ENCODE measurements around the gene ZG16B.

DNA sequence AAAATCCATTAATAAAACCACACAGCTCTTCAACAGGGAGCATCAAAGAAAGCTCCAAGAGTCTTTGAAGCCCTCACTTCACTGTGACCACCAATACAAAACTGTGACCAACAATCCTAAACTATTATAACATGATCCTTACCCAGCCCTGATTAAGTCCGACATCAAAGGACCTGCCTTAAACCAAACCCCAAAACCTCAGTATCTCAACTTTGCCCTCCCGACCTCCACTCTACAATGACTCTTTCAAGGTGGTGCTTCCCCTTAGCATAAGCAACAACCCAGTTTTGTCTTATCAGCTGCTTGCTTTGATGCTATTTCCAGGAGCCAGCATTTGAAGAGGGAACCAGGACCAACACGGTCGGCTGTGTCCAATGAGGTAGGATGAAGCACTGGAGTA is 36.3 kb downstream of the ZG16B start:
- no peak for TF ChIP-seq RARB (CRISPR knock-in tag; IDR thresholded peaks at IDR 0.05)
- no peak for TF ChIP-seq PPARA (CRISPR knock-in tag; IDR thresholded peaks at IDR 0.05; ENCODE audit: borderline replicate concordance)
- no peak for TF ChIP-seq ZNF565 (CRISPR knock-in tag; conservative IDR thresholded peaks at IDR 0.05; ENCODE audit: low read depth)
- TF ChIP-seq OSR1 (CRISPR knock-in tag; IDR thresholded peaks at IDR 0.05): no peak
- TF ChIP-seq BACH2 (CRISPR knock-in tag; IDR thresholded peaks at IDR 0.05; ENCODE audit: borderline replicate concordance): no peak
- TF ChIP-seq ESRRG (CRISPR knock-in tag; IDR thresholded peaks at IDR 0.05): no peak

Measured in SK-N-SH treated with all-trans-retinoic acid at 6 μM for 48 hours (cell line).